Psoas muscle (tissue), 8 donors: Measurements from ENCODE around the gene PTPRN. TPM values are rescaled to one million over a fixed set of nuclear protein-coding genes. Genes with fewer than 3 reads are reported as not detected.

ENCODE experiments used
- ATAC-seq, 4 donors: fragments of 200-7000 bp; cut with Tn5 transposase; one replicate each; pipeline ENCODE4 v1.9.1; 2020; ENCODE audit warnings: moderate library complexity in 3 of 4, mild to moderate bottlenecking in 2 of 4
- DNase-seq, 2 donors: peaks; one replicate each; pipeline ENCODE4 v3.0.0-alpha.2; 2020
- H3K27ac ChIP-seq: fragments of 200-600 bp; one replicate; pipeline ENCODE4 v1.8.0; 2022
- H3K27me3 ChIP-seq, 3 donors: fragments of 200-600 bp in 1 of 3; one replicate each; pipeline versions ENCODE4 v1.6.1 to v1.8.0; 2013 to 2022; ENCODE audit warnings: low read length in 2 of 3, mild to moderate bottlenecking in 2 of 3, moderate library complexity in 1 of 3; ENCODE audit not compliant: insufficient read depth in 3 of 3
- H3K36me3 ChIP-seq, 2 donors: fragments of 200-600 bp in 1 of 2; one replicate each; pipeline versions ENCODE4 v1.6.1 to v1.8.0; 2013 to 2022; ENCODE audit warnings: low read depth in 1 of 2, mild to moderate bottlenecking in 1 of 2, moderate library complexity in 1 of 2; ENCODE audit not compliant: insufficient read depth in 1 of 2
- H3K4me1 ChIP-seq: fragments of 200-600 bp; one replicate; pipeline ENCODE4 v1.8.0; 2022
- H3K4me3 ChIP-seq: fragments of 200-600 bp; one replicate; pipeline ENCODE4 v1.8.0; 2022; ENCODE audit warnings: mild to moderate bottlenecking
- H3K9me3 ChIP-seq: fragments of 200-600 bp; one replicate; pipeline ENCODE4 v1.8.0; 2022
- WGBS, 3 donors: extraction: QIAGEN DNeasy Blood & Tissue Kit; methylation state at CpG; one replicate each; pipeline versions ENCODE4 v1.1.6 to v1.1.7; 2013; 5-methylcytosine and 5-hydroxymethylcytosine counted together
- intact Hi-C, 2 donors: fragments of 100-400 bp; cut with DNase I; formaldehyde crosslinking; loops; one replicate each; pipeline versions ENCODE4 v1.11.0 to v1.14.2; 2022
- polyA plus RNA-seq, 3 donors: library from polyadenylated mRNA; stranded (reverse); fragments of 200-250 nt; gene quantifications; one replicate each; pipeline ENCODE4 v1.2.3, GENCODE V29; 2013
- total RNA-seq, 4 donors: library from RNA; stranded (reverse); fragmentation: NEBNext Ultra II Directional in 2 of 4; extraction: Animal tissue kit (Norgen Biotek cat#: 25700) in 2 of 4; gene quantifications; one replicate each; pipeline versions ENCODE4 v1.2.1 to v1.2.4, GENCODE V29; 2021 to 2023
- TF ChIP-seq, protein P1 (sequence below): fragments of 200-600 bp; IDR thresholded peaks from one replicate; pipeline ENCODE4 v1.8.0; 2022; ENCODE audit warnings: antibody characterized with exemption
- donor health status: healthy with polysubstance abuse.
- donor health status: DM: no; HTN: no; CAD: no; lungs with moderate emphysema.
- donor health status: Bipolar disorder and iron deficiency.
- donor health status: healthy.
- donor health status: DM: yes; HTN: yes; CAD: no.
- donor health status: DM: no; HTN: no; CAD: no.
- donor health status: DM: no; HTN: no; CAD: no.
- donor health status: DM: yes; HTN: yes; CAD: no.

The PTPRN gene
- total and polyA plus RNA-seq, 7 donors = 0.03 to 1.1 (median 0.17) TPM; not detected in 2

GRCh38 chr2:219277703-219278654 is 31.2 kb downstream of the PTPRN start:
- Histone ChIP-seq H3K4me3 (peak overlapping the region; percentile 92), H3K9me3 (no peaks in the 10 kb centered on the region), H3K27me3 (no peaks in the 10 kb centered on the region), H3K36me3 (peaks cover 0 to 30% of the 10 kb centered on the region in 2 donors), H3K4me1 (peaks cover 30% of the 10 kb centered on the region), H3K27ac (peak overlapping the region; percentile 98)
- ATAC-seq = peak; percentile 29 to 60 (median 50)
- 24 to 28% (median 25%) methylated on average over 25 of the region's 25 CpGs for WGBS, 3 donors
- intact Hi-C loops = loop anchor here in 1 of 2 donors (1.0 kb wide), 1 partner anchor 16 kb away; no protein-coding TSS in a partner anchor
- TF ChIP-seq, protein P1, sequence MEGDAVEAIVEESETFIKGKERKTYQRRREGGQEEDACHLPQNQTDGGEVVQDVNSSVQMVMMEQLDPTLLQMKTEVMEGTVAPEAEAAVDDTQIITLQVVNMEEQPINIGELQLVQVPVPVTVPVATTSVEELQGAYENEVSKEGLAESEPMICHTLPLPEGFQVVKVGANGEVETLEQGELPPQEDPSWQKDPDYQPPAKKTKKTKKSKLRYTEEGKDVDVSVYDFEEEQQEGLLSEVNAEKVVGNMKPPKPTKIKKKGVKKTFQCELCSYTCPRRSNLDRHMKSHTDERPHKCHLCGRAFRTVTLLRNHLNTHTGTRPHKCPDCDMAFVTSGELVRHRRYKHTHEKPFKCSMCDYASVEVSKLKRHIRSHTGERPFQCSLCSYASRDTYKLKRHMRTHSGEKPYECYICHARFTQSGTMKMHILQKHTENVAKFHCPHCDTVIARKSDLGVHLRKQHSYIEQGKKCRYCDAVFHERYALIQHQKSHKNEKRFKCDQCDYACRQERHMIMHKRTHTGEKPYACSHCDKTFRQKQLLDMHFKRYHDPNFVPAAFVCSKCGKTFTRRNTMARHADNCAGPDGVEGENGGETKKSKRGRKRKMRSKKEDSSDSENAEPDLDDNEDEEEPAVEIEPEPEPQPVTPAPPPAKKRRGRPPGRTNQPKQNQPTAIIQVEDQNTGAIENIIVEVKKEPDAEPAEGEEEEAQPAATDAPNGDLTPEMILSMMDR = peak; percentile 97
- peak; percentile 75 to 85 for DNase-seq

- Histone ChIP-seq H3K27ac (peak overlapping the region; percentile 89), H3K36me3 (no peaks in the 10 kb centered on the region), H3K4me3 (no peak overlapping the region), H3K27me3 (no peaks in the 10 kb centered on the region), H3K4me1 (peaks cover 16% of the 10 kb centered on the region), H3K9me3 (no peaks in the 10 kb centered on the region)
- WGBS, 3 donors = 13 to 26% (median 24%) methylated on average over 6 of the region's 6 CpGs
- ATAC-seq (peak; percentile 62 to 67 (median 64)), DNase-seq (no peak)
- intact Hi-C loops = no loop called here
- TF ChIP-seq, protein P1 = no peak
Measured at GRCh38 chr2:219274361-219274921, 34.8 kb downstream of the PTPRN start.

DNA sequence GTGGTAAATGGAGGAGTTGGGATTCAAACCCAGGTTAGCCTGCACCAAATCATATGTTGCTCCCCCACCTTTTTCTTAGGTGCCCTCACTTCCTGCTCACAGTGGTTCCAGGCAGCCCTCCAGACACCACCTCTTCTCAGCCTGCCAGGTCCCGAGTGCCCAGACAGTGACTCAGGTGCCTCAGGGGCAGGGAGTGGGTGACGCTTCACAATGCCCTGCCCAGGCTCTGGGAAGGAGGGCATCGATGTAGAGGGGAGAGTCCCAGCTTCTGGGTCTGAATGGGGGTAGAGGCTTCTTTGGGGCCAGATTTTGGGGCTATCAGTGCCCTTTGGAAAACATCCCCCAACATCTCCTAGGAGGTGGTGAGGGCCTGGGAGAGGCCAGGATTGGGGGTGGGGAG is 35.3 kb downstream of the PTPRN start:
- WGBS, 3 donors = 34 to 81% (median 74%) methylated on average over 3 of the region's 3 CpGs
- Histone ChIP-seq H3K4me3 (no peak overlapping the region), H3K36me3 (no peaks in the 10 kb centered on the region), H3K9me3 (no peaks in the 10 kb centered on the region), H3K27me3 (no peaks in the 10 kb centered on the region), H3K27ac (peak overlapping the region; percentile 89), H3K4me1 (peaks cover 16% of the 10 kb centered on the region)
- intact Hi-C loops = loop anchor here in 1 of 2 donors (2.0 kb wide), 1 partner anchor 19 kb away; no protein-coding TSS in a partner anchor
- TF ChIP-seq, protein P1 = no peak
- DNase-seq (no peak), ATAC-seq (peak; percentile 50 to 82 (median 74))

DNA sequence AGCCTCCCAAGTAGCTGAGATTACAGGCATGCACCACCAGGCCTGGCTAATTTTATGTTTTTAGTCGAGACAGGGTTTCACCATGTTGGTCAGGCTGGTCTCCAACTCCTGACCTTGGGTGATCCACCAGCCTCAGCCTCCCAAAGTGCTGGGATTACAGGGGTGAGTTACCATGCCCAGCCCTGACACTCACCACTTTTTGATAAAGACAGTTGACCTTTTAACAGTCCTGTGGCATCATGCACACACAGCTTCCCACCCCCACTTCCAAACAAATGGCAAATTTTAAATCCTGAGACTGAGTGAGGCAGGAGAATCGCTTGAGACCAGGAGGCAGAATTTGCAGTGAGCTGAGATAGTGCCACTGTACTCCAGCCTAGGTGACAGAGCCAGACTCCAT is 36.2 kb downstream of the PTPRN start:
- ATAC-seq = peak in 2 of 4 donors; percentile 19 to 20
- intact Hi-C loops = loop anchor here in 1 of 2 donors (2.0 kb wide), 1 partner anchor 18 kb away; no protein-coding TSS in a partner anchor
- H3K27ac ChIP-seq = peak overlapping the region; percentile 89

More for the DNA sequence above, 36.2 kb downstream of the PTPRN start:
- TF ChIP-seq, protein P1 = no peak
- Histone ChIP-seq H3K4me3 (no peak overlapping the region), H3K4me1 (peaks cover 7% of the 10 kb centered on the region), H3K9me3 (no peaks in the 10 kb centered on the region), H3K27me3 (no peaks in the 10 kb centered on the region), H3K36me3 (no peaks in the 10 kb centered on the region)
- no peak for DNase-seq
- 53 to 79% (median 66%) methylated on average over 2 of the region's 2 CpGs for WGBS, 3 donors
